IMR-90 (cell line): Measurements from ENCODE around the gene NCK1. TPM values are rescaled to one million over a fixed set of nuclear protein-coding genes. Genes with fewer than 3 reads are reported as not detected.

Experiments
- ATAC-seq: fragments of 200-7000 bp; cut with Tn5 transposase; 2 replicates; pipeline ENCODE4 v1.9.1; 2020; ENCODE audit warnings: low read depth, mild to moderate bottlenecking, moderate library complexity
- BruUV-seq: library from RNA; stranded (reverse); fragments of 400-500 nt; replicated peaks from 2 replicates; lab custom pipeline; 2021; lab: Mats Ljungman, UMichigan
- CTCF ChIA-PET: fragments of 300-600 bp; formaldehyde crosslinking; extraction: SDS; loops from one replicate; lab custom pipeline; 2021; ENCODE audit warnings: antibody characterized with exemption; lab: Yijun Ruan, JAX
- POLR2A ChIA-PET: fragments of 300-600 bp; sonication (Branson Sonifier 250); formaldehyde crosslinking; loops from one replicate; lab custom pipeline; 2022; ENCODE audit warnings: antibody characterized with exemption; ENCODE audit not compliant: unreplicated experiment; lab: Charles Lee
- DNase-seq: peaks from one replicate; pipeline ENCODE4 v3.0.0; 2013
- H2AFZ ChIP-seq: replicated peaks from 2 replicates; pipeline ENCODE3; 2013; ENCODE audit warnings: low read length, mild to moderate bottlenecking; ENCODE audit not compliant: poor library complexity
- H2AK5ac ChIP-seq: 2 replicates; pipeline ENCODE4 v1.6.1; 2013; ENCODE audit warnings: low read depth, low read length, inconsistent platforms
- H2AK9ac ChIP-seq: replicated peaks from 2 replicates; pipeline ENCODE3; 2013; ENCODE audit warnings: mild to moderate bottlenecking, low read depth, low read length, moderate library complexity; ENCODE audit not compliant: poor library complexity
- H2BK120ac ChIP-seq: 2 replicates; pipeline ENCODE4 v1.6.1; 2013; ENCODE audit warnings: low read depth, low read length, inconsistent platforms
- H2BK15ac ChIP-seq: 3 replicates; pipeline ENCODE4 v1.6.1; 2013; ENCODE audit warnings: low read depth, low read length, inconsistent platforms
- H2BK20ac ChIP-seq: 2 replicates; pipeline ENCODE4 v1.6.1; 2013; ENCODE audit warnings: low read depth, mild to moderate bottlenecking, inconsistent platforms, low read length, moderate library complexity
- H2BK5ac ChIP-seq: 2 replicates; pipeline ENCODE4 v1.6.1; 2013; ENCODE audit warnings: mild to moderate bottlenecking, low read depth, low read length, inconsistent platforms; ENCODE audit not compliant: poor library complexity, severe bottlenecking
- H3K14ac ChIP-seq: replicated peaks from 2 replicates; pipeline ENCODE4 v1.6.1; 2013; ENCODE audit warnings: low read depth, low read length, inconsistent platforms
- H3K18ac ChIP-seq: 2 replicates; pipeline ENCODE4 v1.6.1; 2013; ENCODE audit warnings: low read depth, low read length, control low read depth
- H3K23ac ChIP-seq: 2 replicates; pipeline ENCODE4 v1.6.1; 2013; ENCODE audit warnings: low read depth, low read length, inconsistent platforms
- H3K27ac ChIP-seq: 2 replicates; pipeline ENCODE4 v1.5.1; 2013; ENCODE audit warnings: mild to moderate bottlenecking, control low read depth, low read length; ENCODE audit not compliant: insufficient read depth
- H3K27me3 ChIP-seq: 2 replicates; pipeline ENCODE4 v1.6.1; 2013; ENCODE audit warnings: low read length; ENCODE audit not compliant: control insufficient read depth, insufficient read depth
- H3K36me3 ChIP-seq: 2 replicates; pipeline ENCODE4 v1.6.1; 2013; ENCODE audit warnings: low read length, mixed read lengths; ENCODE audit not compliant: control insufficient read depth, insufficient read depth
- H3K4ac ChIP-seq: 2 replicates; pipeline ENCODE4 v1.6.1; 2013; ENCODE audit warnings: low read depth, low read length, inconsistent platforms
- H3K4me1 ChIP-seq: 2 replicates; pipeline ENCODE4 v1.6.1; 2013; ENCODE audit warnings: low read length, mixed read lengths; ENCODE audit not compliant: control insufficient read depth, insufficient read depth
- H3K4me2 ChIP-seq: 2 replicates; pipeline ENCODE4 v1.6.1; 2013; ENCODE audit warnings: low read depth, mild to moderate bottlenecking, control low read depth, low read length, moderate library complexity
- H3K4me3 ChIP-seq: 2 replicates; pipeline ENCODE4 v1.5.1; 2013; ENCODE audit warnings: low read depth, mild to moderate bottlenecking, control low read depth, low read length, moderate library complexity; ENCODE audit not compliant: insufficient read depth
- H3K56ac ChIP-seq: 2 replicates; pipeline ENCODE4 v1.6.1; 2013; ENCODE audit warnings: low read length, inconsistent platforms; ENCODE audit not compliant: insufficient read depth; ENCODE audit errors: extremely low read depth
- H3K79me1 ChIP-seq, 2 experiments: 2 replicates each; pipeline ENCODE4 v1.6.1; 2013; ENCODE audit warnings: low read length in 2 of 2, inconsistent platforms in 1 of 2, low read depth in 1 of 2
- H3K9ac ChIP-seq: 2 replicates; pipeline ENCODE4 v1.6.1; 2013; ENCODE audit warnings: low read depth, low read length, control low read depth
- H3K9me1 ChIP-seq: 2 replicates; pipeline ENCODE4 v1.6.1; 2013; ENCODE audit warnings: low read length, inconsistent platforms; ENCODE audit not compliant: insufficient read depth
- H3K9me3 ChIP-seq: 2 replicates; pipeline ENCODE4 v1.6.1; 2013; ENCODE audit warnings: low read length; ENCODE audit not compliant: control insufficient read depth, insufficient read depth
- H4K20me1 ChIP-seq: 2 replicates; pipeline ENCODE4 v1.6.1; 2013; ENCODE audit warnings: low read length, inconsistent platforms; ENCODE audit not compliant: insufficient read depth
- H4K5ac ChIP-seq: 2 replicates; pipeline ENCODE4 v1.6.1; 2013; ENCODE audit warnings: mild to moderate bottlenecking, low read depth, low read length, control low read depth
- H4K8ac ChIP-seq, 2 experiments: 2 replicates each; pipeline ENCODE4 v1.6.1; 2013; ENCODE audit warnings: low read depth in 2 of 2, low read length in 2 of 2, control low read depth in 1 of 2, inconsistent platforms in 1 of 2
- H4K91ac ChIP-seq: 2 replicates; pipeline ENCODE4 v1.6.1; 2013; ENCODE audit warnings: low read depth, low read length, inconsistent platforms; ENCODE audit not compliant: insufficient read depth
- RAD21 ChIP-seq: IDR thresholded peaks from 2 replicates; pipeline ENCODE4 v1.6.1; 2012; ENCODE audit warnings: low read length, improper control_type of control experiment
- RCOR1 ChIP-seq: IDR thresholded peaks from 2 replicates; pipeline ENCODE4 v1.6.1; 2012; ENCODE audit warnings: mild to moderate bottlenecking, low read length, improper control_type of control experiment; ENCODE audit not compliant: insufficient replicate concordance
- WGBS, 2 experiments: methylation state at CpG; one replicate each; pipeline versions ENCODE4 v1.1.5 to v1.1.7; 2013; ENCODE audit warnings: missing lambda C conversion rate in 2 of 2; ENCODE audit not compliant: insufficient read length in 1 of 2; ENCODE audit errors: extremely low coverage in 2 of 2; 5-methylcytosine and 5-hydroxymethylcytosine counted together
- dilution Hi-C: fragments of 300-500 bp; cut with HindIII; formaldehyde crosslinking; loops from one replicate; pipeline ENCODE4 v1.14.3; 2018; ENCODE audit warnings: low sequenced_read_pairs; ENCODE audit not compliant: unreplicated experiment
- in situ Hi-C: fragments of 300-500 bp; cut with MboI; formaldehyde crosslinking; loops from 3 replicates; pipeline ENCODE4 v1.14.3; 2019; ENCODE audit warnings: low sequenced_read_pairs, inconsistent platforms, mixed read lengths
- intact Hi-C: fragments of 100-400 bp; cut with micrococcal nuclease; formaldehyde crosslinking; loops from 2 replicates; pipeline ENCODE4 v1.10.0; 2022
- polyA plus RNA-seq, 3 experiments: library from polyadenylated mRNA; depleted of rRNA; stranded (reverse); fragments of >200 nt; gene quantifications; 2 replicates each; pipeline ENCODE4 v1.2.3, GENCODE V29; 2012; ENCODE audit warnings: low replicate concordance in 1 of 3
- total RNA-seq: library from RNA; depleted of rRNA; stranded (reverse); fragments of >200 nt; gene quantifications from 2 replicates; pipeline ENCODE4 v1.2.3, GENCODE V29; 2012

The NCK1 gene
- total and polyA plus RNA-seq, 2 of the 4 experiments (the other 2 are of a cell fraction) = 23.7 to 24.3 TPM

DNA sequence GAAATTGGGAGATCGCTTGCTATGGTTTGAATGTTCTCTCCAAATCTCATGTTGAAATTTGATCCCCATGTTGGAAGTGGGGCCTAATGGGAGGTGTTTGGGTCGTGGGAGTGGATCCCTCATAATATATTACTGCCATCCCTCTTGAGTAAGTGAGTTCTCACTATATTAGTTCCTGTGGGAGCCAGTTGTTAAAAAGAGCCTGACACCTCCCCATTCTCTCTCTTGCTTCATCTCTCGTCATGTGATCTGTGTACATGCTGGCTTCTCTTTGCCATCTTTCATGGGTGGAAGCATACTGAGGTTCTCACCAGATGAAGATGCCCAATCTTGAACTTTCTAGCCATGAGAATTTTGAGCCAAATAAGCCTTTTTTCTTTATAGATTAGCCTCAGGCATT is 52.7 kb downstream of the NCK1 start:
- H4K8ac ChIP-seq = no peak overlapping the region
- H4K91ac ChIP-seq = no peak overlapping the region
- no peak overlapping the region for H3K4me3 ChIP-seq
- no peak overlapping the region for H3K56ac ChIP-seq
- H3K9me3 ChIP-seq = no peaks in the 10 kb centered on the region
- no peaks in the 10 kb centered on the region for H3K27me3 ChIP-seq
- CTCF ChIA-PET = no interaction called here
- H2BK15ac ChIP-seq = no peak overlapping the region
- H2BK20ac ChIP-seq = no peak overlapping the region
- H2AK9ac ChIP-seq = no peak overlapping the region
- WGBS, 2 experiments = no CpG with 5 or more reads among the region's 3 CpGs
- DNase-seq (no peak), ATAC-seq (no peak)
- H3K9me1 ChIP-seq = peaks cover 5% of the 10 kb centered on the region; the same call in 1 of the 2 replicates
- intact Hi-C loops = no loop called here
- no peak overlapping the region for H3K14ac ChIP-seq
- no peak overlapping the region for H3K23ac ChIP-seq
- no peak overlapping the region for H4K5ac ChIP-seq
- no peak overlapping the region for H3K4ac ChIP-seq
- no TSS peak for BruUV-seq
- TF ChIP-seq RCOR1 (no peak), RAD21 (no peak)
- no peaks in the 10 kb centered on the region for H3K36me3 ChIP-seq
- H4K20me1 ChIP-seq = peaks cover 29% of the 10 kb centered on the region
- no peaks in the 10 kb centered on the region for H3K4me1 ChIP-seq
- peaks cover 32 to 76% of the 10 kb centered on the region in 2 experiments for H3K79me1 ChIP-seq
- H3K27ac ChIP-seq = no peak overlapping the region
- POLR2A ChIA-PET = no interaction called here
- H2AK5ac ChIP-seq = no peak overlapping the region
- no peak overlapping the region for H2BK120ac ChIP-seq
- H2BK5ac ChIP-seq = no peak overlapping the region
- H3K9ac ChIP-seq = no peak overlapping the region
- dilution Hi-C loops = no loop called here
- in situ Hi-C loops = no loop called here
- no peak overlapping the region for H3K18ac ChIP-seq
- H3K4me2 ChIP-seq = no peak overlapping the region
- no peak overlapping the region for H2AFZ ChIP-seq
